ENCODE data around the gene HIP1.

DNA sequence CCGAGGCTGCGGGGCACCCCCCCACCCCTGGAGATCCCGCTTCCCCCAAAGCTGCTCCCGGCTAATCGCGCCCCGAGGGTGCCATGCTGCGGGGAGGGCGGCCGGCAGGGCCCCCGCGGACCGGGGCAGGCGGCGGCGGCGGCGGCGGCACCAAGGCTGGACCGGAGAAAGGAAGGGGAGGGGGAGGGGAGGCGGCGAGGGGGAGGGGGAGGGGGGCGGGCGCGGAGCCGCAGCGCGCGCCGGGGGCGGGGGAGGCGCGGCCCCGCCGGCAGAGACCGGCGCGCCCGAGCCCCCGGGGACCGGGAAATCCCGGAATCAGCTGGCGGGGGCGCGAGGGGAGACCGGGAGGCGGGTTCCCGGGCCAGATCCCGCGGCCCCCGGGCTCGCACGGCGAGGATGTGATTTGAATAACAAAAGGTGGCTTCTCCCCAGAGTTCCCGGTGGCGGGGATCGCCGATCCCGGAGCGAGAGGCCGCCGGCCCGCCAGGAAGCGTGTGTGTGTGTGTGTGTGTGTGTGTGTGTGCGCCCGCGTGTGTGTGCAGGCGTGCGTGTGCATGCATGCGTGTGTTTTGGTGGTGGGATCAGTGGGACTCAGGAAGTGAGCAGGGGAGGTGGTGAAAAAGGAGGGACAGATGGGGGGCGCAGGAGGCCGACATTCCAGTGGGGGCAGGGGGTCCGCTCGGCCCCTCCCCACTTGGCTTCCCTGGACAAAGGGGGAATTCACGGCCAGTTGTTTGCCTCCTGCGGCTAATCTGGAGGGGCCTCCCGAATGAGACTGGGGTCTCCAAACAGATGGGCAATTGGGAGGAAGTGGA is 99.5 kb downstream of the HIP1 start:
- no peak for TF ChIP-seq SMARCE1 (IDR thresholded peaks at IDR 0.05; ENCODE audit: borderline replicate concordance)
- TF ChIP-seq ZNF616 (CRISPR knock-in tag; IDR thresholded peaks at IDR 0.05; ENCODE audit: low read depth): no peak
- TF ChIP-seq, protein P1, sequence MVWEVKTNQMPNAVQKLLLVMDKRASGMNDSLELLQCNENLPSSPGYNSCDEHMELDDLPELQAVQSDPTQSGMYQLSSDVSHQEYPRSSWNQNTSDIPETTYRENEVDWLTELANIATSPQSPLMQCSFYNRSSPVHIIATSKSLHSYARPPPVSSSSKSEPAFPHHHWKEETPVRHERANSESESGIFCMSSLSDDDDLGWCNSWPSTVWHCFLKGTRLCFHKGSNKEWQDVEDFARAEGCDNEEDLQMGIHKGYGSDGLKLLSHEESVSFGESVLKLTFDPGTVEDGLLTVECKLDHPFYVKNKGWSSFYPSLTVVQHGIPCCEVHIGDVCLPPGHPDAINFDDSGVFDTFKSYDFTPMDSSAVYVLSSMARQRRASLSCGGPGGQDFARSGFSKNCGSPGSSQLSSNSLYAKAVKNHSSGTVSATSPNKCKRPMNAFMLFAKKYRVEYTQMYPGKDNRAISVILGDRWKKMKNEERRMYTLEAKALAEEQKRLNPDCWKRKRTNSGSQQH (CRISPR knock-in tag; IDR thresholded peaks at IDR 0.05; ENCODE audit: low read depth): no peak
- no peak for TF ChIP-seq ZBTB21 (CRISPR knock-in tag; IDR thresholded peaks at IDR 0.05)
- TF ChIP-seq, protein P2, sequence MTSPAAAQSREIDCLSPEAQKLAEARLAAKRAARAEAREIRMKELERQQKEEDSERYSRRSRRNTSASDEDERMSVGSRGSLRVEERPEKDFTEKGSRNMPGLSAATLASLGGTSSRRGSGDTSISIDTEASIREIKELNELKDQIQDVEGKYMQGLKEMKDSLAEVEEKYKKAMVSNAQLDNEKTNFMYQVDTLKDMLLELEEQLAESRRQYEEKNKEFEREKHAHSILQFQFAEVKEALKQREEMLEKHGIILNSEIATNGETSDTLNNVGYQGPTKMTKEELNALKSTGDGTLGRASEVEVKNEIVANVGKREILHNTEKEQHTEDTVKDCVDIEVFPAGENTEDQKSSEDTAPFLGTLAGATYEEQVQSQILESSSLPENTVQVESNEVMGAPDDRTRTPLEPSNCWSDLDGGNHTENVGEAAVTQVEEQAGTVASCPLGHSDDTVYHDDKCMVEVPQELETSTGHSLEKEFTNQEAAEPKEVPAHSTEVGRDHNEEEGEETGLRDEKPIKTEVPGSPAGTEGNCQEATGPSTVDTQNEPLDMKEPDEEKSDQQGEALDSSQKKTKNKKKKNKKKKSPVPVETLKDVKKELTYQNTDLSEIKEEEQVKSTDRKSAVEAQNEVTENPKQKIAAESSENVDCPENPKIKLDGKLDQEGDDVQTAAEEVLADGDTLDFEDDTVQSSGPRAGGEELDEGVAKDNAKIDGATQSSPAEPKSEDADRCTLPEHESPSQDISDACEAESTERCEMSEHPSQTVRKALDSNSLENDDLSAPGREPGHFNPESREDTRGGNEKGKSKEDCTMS (CRISPR knock-in tag; conservative IDR thresholded peaks at IDR 0.05): no peak
- TF ChIP-seq, protein P3, sequence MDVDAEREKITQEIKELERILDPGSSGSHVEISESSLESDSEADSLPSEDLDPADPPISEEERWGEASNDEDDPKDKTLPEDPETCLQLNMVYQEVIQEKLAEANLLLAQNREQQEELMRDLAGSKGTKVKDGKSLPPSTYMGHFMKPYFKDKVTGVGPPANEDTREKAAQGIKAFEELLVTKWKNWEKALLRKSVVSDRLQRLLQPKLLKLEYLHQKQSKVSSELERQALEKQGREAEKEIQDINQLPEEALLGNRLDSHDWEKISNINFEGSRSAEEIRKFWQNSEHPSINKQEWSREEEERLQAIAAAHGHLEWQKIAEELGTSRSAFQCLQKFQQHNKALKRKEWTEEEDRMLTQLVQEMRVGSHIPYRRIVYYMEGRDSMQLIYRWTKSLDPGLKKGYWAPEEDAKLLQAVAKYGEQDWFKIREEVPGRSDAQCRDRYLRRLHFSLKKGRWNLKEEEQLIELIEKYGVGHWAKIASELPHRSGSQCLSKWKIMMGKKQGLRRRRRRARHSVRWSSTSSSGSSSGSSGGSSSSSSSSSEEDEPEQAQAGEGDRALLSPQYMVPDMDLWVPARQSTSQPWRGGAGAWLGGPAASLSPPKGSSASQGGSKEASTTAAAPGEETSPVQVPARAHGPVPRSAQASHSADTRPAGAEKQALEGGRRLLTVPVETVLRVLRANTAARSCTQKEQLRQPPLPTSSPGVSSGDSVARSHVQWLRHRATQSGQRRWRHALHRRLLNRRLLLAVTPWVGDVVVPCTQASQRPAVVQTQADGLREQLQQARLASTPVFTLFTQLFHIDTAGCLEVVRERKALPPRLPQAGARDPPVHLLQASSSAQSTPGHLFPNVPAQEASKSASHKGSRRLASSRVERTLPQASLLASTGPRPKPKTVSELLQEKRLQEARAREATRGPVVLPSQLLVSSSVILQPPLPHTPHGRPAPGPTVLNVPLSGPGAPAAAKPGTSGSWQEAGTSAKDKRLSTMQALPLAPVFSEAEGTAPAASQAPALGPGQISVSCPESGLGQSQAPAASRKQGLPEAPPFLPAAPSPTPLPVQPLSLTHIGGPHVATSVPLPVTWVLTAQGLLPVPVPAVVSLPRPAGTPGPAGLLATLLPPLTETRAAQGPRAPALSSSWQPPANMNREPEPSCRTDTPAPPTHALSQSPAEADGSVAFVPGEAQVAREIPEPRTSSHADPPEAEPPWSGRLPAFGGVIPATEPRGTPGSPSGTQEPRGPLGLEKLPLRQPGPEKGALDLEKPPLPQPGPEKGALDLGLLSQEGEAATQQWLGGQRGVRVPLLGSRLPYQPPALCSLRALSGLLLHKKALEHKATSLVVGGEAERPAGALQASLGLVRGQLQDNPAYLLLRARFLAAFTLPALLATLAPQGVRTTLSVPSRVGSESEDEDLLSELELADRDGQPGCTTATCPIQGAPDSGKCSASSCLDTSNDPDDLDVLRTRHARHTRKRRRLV (CRISPR knock-in tag; IDR thresholded peaks at IDR 0.05): no peak
- TF ChIP-seq SNAPC2 (CRISPR knock-in tag; IDR thresholded peaks at IDR 0.05): no peak

Measured in HepG2 (cell line).